Suprapubic skin (tissue), 4 donors: Measurements from ENCODE around the gene OTOF.

Experiments used
- POLR2A ChIP-seq, 2 donors: fragments of 450-650 bp; IDR thresholded peaks; one replicate each; pipeline ENCODE4 v1.6.1; 2017; ENCODE audit warnings: antibody characterized with exemption in 2 of 2, mild to moderate bottlenecking in 2 of 2, moderate library complexity in 2 of 2
- POLR2AphosphoS5 ChIP-seq, 3 donors: sonication (generic); formaldehyde crosslinking; IDR thresholded peaks; one replicate each; pipeline ENCODE4 v1.6.1; 2017; ENCODE audit warnings: antibody characterized with exemption in 3 of 3

DNA sequence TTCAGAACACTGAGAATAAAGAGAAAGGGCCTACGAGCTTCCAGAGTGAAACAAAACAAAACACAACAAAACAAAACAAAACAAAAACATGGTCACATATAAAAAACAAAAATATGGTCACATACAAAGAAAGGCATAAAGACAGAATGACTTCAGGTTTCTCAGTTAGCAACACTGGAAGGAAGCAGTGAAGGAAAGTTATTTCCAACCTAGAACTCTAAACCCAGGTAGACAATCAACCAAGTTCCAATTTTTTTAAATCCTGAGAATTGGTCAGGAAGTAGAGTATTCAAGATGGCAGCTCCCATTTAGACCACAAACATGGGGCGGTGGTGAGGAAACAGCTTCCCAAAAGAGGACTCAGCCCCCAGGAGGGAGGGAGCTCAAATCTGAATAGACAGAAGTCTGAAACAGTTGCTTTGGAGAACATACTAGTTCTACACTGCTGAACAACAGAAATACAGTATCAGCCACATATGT lies 67.1 kb downstream of the OTOF start:
- TF ChIP-seq POLR2AphosphoS5 (IDR thresholded peaks at IDR 0.05), result no peak
- TF ChIP-seq POLR2A (IDR thresholded peaks at IDR 0.05), result no peak
